Spleen (tissue), 7 donors: Measurements from ENCODE around the gene POLD2.
A peak's percentile ranks its signal among the peaks of the same experiment; 100 is the strongest.

Experiments
- POLR2A ChIP-seq, 3 donors: fragments of 450-650 bp; IDR thresholded peaks; one replicate each; pipeline ENCODE4 v1.5.1; 2017; ENCODE audit warnings: antibody characterized with exemption in 3 of 3, mild to moderate bottlenecking in 1 of 3
- POLR2AphosphoS5 ChIP-seq, 3 donors: sonication (generic); formaldehyde crosslinking; IDR thresholded peaks; one replicate each; pipeline ENCODE4 v1.5.1; 2017; ENCODE audit warnings: antibody characterized with exemption in 3 of 3
- TF ChIP-seq, protein P1 (sequence below), 11 experiments: fragments of 200-600 bp in 7 of 11; fragments of 450-650 bp in 4 of 11; sonication (generic) in 4 of 11; IDR thresholded peaks in 8 of 11; conservative IDR thresholded peaks in 3 of 11; 1 replicate in 7 of 11; 2 replicates in 4 of 11; pipeline versions ENCODE4 v1.4.0 to v1.8.0; 2016 to 2021; ENCODE audit warnings: antibody characterized with exemption in 11 of 11, inconsistent platforms in 4 of 11, mild to moderate bottlenecking in 1 of 11
- donor health status: DM: no; HTN: no; CAD: no; lungs with moderate emphysema.
- donor health status: DM: no; HTN: no; CAD: no.
- donor health status: DM: no; HTN: no; CAD: no.

DNA sequence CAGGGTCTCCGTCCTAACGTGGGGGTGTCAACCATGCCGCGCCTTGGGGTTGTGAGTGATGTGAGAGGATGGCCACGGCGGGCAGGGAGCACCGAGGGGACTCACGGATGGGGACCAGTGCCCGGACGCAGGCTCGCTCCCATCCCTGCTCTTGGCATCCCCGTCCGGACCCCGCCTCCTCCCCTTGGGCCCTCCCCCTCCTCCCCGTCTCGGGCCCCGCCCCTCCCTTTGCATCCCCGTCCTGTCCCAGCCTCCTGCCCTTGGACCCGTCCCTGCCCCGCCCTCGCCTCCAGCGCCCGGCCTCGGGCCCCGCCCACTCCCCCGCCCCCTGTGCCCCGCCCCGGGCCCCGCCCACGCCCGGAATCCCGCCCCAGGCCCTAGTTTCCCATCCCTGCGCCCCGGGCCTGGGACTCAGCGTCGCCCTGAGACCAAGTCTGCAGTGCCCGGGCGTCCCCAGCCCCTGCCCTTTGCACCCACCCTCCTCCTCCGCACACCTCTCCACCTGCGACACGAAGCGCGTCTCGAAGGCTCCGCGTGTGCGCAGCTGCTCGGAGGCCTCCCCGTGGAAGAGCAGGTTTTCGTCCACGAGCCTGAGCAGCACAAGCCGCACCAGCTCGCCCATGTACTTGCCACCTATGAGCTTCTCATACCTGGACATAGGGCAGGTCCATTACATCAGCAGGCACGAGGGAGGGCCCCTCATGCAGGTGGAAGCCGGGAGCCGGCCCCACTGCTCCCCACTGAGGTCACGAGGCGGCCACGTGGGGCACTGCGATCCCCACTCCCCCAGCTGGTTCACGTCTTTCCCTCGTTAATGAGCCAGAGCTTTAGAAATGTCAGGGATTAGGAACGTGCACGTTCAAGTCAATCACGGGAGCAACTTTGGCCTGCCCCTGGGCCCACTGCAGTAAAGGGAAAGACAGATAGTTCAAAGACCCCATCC is 22.9 kb upstream of the POLD2 start:
- TF ChIP-seq, protein P1, sequence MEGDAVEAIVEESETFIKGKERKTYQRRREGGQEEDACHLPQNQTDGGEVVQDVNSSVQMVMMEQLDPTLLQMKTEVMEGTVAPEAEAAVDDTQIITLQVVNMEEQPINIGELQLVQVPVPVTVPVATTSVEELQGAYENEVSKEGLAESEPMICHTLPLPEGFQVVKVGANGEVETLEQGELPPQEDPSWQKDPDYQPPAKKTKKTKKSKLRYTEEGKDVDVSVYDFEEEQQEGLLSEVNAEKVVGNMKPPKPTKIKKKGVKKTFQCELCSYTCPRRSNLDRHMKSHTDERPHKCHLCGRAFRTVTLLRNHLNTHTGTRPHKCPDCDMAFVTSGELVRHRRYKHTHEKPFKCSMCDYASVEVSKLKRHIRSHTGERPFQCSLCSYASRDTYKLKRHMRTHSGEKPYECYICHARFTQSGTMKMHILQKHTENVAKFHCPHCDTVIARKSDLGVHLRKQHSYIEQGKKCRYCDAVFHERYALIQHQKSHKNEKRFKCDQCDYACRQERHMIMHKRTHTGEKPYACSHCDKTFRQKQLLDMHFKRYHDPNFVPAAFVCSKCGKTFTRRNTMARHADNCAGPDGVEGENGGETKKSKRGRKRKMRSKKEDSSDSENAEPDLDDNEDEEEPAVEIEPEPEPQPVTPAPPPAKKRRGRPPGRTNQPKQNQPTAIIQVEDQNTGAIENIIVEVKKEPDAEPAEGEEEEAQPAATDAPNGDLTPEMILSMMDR (IDR thresholded peaks at IDR 0.05 in 8 of 11, conservative IDR thresholded peaks at IDR 0.05 in 3 of 11) = no peak
- TF ChIP-seq POLR2A (IDR thresholded peaks at IDR 0.05) = no peak
- TF ChIP-seq POLR2AphosphoS5 (IDR thresholded peaks at IDR 0.05) = peak in 1 of 3 donors; percentile 44
